ENCODE measurements around the gene LAMTOR5.
"Not testable (repeated sequence)": the region's sequence is repeated elsewhere in the genome, so short reads cannot be mapped to it uniquely, and the experiment has no call there.

The LAMTOR5 gene

DNA sequence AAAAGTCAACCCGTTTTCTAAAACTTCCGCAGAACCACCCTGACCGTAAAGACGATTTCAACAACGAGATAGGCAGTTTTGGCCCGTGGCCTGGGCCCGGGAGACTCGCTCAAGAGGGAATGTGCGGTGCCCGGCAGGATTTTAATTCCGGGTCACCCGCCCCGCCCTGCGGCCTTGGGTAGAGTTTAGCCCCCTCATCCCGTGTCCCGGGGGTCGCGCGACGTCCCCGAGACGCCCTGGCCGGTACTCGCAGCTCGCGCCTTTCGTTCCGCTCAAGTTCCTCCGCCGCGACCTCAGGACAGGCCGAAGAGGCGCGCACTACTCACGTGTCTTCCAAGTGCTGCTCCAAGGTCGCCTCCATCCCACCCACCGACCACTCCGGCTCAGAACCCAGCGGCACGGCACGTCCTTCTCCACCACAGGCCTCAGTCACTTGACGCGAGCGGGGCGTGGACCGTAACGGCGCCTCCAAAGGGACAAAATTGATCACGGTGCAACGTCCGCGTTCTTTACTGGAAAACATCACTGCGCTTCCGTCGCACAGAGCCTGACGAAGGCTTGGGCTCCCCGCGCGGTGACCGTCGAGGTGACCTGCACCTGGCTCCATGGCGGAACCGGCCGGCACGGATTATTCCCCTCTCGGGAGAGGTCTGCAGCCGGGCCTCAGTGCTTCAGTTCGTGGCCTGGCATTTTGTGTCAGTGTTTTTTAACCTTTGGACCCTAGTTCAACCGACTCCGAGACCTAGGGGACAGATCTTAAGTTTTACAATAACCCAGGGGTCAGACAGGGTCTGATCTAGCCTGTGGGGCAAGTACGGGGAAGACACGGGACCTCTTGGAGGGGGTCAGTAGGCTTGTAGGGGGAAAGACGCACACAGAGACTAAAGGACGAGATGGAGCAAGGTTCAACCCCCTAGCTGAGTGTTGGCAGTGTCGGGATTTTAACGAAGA, at the start of gene LAMTOR5:
Gene LAMTOR5, minus strand, starts transcription at position 435 of the 951 bp plus-strand sequence. Its CDS starts 74 bp downstream, at position 361.
- FAIRE-seq: no peak

DNA sequence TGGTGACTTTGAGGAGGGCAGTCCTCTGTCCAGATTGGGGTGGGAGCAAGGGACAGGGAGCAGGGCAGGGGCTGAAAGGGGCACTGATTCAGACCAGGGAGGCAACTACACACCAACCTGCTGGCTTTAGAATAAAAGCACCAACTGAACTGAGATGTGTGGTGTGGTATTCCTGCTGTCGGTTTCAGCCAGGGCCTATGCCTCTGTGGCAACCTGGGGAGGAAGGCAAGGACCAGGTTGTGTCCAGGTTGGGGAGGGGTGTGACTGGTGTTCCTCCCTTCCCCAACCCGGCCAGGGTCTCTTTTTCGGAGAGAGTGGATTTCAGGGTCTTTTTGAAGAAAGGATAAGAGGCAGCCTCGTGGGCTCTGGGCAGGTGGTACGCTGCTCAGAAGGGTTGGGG, 49.7 kb upstream of the LAMTOR5 start:
- FAIRE-seq: no peak

DNA sequence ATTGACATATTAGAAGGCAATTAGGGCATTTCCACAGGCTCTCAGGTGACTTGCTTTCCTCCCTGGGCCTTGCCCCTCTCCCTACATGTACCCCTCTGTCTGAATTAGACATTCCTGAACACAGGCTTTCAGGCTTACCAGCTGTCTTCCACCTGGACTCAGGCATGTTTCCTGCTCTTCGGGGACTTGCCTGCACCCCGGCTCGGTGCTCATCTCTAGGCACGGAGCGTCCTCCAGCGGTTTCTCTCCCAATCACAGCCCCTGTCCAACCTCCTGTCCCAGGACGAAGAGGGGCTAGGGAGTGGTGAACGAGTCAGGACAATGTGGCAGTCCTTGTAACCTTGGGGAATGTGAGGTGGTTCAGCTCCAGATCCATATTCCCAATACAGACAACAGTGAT, 47.7 kb upstream of the LAMTOR5 start:
- no peak for FAIRE-seq

DNA sequence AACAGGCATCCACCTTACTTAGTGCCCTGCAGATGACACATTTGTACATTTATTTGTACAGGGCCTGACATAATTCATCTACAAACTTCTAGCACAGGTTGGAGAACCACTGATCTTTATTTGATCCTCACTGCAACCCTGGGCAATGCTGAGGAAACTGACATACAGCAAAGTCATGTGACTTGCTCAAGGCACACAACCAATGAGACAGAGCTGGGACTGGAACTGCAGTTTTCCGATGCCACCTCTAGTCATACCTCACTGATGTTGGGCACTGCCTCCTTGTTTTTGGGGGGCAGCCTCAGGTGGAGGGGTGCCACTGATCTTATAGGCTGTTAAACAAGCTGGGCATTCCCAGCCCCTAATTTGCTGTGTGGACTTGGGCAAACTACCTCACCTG, 46.8 kb upstream of the LAMTOR5 start:
- no peak for FAIRE-seq

DNA sequence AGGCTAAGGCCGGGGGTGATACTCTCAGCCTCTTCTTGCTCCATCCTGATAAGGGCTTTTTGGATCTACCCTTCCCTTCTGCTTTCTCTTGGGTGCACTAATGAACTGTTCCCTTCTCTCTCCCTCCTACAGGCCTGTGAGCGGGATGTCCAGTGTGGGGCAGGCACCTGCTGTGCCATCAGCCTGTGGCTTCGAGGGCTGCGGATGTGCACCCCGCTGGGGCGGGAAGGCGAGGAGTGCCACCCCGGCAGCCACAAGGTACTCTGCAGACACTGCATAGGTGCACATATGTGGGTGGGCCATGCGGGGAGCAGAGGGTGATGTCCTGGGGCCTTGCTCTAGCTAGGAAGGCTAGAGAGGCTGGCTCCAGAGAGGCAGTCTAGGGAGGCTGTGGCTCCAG, 46.3 kb upstream of the LAMTOR5 start:
- FAIRE-seq: no peak

DNA sequence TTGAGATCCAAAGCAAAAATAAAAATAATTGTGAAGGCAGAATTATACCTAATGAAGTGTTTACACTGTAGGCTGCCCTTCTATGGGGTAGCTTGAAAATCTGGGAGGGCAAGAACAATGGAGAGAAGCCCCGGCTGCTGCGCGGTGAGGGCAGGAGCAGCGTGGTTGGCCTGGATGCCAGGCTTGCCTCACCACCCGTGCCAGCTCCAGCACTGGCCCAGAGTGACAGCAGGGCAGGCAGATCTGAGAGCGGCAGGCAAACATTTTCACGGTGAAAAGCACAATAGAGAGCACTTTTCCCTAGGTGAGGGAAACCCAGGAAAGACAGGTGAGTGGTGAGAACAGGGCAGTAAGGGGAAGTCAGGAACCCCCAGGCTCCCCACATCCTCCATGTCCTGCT, 44.8 kb upstream of the LAMTOR5 start:
- no peak for FAIRE-seq

DNA sequence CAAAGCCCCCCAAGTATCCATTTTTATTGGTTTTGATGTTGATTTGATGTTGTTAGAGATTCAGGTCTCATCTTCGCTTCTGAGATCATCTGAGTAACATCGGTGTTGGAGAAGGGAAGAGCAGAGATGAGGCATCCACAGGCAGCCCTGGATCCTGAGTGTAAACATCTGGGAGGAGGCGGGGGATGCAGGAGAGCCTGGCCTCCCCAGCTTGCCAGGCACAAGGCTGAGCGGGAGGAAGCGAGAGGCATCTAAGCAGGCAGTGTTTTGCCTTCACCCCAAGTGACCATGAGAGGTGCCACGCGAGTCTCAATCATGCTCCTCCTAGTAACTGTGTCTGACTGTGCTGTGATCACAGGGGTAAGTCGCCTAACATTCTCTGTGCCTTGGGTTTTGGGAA, 43.4 kb upstream of the LAMTOR5 start, which contains the start of gene PROK1:
Gene PROK1, plus strand, starts transcription at position 221 of the 400 bp plus-strand sequence. Its CDS starts 68 bp downstream, at position 289.
- FAIRE-seq: no peak

DNA sequence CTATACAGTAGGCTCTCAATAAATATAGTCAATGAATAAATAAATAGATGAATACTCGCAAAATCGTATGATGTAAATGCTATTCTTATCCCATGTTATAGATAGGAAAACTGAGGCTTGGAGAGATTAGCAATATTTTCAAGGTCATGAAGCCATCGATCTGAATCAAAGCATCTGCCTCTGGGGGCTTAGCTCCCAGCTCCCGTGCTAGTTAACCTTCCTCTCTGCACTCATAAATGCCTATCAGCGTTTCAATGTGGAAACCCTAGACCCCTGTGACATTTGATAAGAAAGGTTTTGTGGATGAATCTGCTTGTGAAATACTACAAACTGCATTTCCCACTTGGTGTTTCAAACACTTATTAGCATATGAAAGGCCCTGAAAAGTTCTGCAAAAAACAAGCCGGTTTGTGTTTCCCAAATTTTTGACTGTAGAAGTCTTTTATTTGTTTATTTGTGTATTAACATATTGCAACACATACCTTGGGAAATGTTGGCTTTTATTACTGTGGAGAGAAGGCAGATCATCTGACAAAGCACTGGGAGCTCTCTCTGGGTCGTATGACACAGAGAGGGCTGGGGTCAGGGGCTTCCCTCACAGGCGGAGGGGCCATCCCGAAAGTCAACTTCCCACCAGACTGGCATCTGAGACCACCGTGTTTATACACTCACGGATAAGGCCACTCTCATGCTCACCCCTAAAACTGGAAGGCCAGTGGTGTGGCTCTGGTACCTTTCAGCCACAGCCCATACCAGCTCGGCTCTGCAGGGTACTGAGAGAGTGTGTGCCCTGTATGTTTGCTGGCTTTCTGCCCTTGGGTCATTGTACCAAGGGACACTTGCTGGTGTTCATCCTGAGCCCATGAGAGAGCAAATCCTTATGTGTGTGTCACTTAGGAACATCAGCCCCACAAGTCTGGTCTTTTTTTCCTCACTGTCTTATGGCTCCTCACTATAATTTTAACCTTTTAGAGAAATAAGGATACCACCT, 42.5 kb upstream of the LAMTOR5 start:
- FAIRE-seq: no peak

DNA sequence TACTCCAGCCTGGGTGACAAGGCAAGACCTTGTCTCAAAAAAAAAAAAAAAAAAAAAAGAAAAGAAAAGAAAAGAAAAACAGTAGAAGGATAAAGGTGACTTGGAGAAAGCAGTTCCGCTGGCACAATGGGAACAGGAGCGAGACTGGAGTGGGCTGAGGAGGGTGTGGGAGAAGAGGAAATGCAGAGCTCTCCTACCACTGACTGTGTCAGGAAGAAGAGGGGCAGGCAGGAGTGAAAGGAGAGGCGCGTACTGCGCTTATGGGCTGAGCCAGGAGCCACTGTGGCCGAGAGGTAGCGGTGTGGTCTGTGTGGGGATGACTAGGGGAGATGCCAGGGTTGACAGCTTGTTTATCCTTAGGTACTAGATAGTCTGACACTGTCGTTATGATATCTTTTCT, 37.1 kb upstream of the LAMTOR5 start:
- no peak for FAIRE-seq

DNA sequence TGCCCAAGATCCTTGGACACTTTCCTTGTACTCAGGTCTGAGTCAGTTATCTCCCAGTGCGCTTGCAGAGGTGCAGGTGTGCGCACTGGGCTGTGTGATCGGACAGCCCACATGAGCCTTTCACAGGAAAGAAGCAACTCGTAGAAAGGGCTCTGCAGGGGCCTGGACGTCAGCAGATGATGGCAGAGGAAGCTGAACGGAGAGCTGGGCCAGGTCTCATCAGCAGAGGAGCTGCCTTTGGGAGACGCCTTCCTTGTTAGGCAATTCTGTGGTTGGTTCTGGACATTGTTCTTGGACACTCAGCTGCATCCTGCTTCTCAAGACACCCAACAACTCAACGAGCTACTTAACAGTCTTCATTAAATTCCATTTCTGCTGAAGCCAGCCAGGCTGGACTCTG, 36.0 kb upstream of the LAMTOR5 start:
- FAIRE-seq: no peak

DNA sequence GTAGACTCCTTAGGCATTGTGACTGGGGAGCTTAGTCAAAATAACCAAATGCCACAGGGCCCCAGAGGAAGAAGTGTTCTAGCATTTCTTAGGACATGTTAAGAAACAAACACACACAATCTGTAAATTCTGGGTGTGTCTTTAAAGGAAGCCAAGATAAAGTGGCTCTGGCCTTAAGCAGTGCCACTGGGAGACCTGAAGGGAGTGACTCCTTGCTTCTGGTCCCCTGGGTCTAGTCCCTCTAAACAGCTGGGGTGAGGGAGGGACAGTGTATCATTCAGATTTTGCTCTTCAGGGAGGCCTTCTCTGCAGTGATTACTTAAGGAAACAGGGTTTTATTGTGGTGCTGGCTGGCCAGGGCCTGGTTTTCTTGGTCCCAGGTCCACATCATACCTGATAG, 34.4 kb upstream of the LAMTOR5 start:
- FAIRE-seq: no peak

DNA sequence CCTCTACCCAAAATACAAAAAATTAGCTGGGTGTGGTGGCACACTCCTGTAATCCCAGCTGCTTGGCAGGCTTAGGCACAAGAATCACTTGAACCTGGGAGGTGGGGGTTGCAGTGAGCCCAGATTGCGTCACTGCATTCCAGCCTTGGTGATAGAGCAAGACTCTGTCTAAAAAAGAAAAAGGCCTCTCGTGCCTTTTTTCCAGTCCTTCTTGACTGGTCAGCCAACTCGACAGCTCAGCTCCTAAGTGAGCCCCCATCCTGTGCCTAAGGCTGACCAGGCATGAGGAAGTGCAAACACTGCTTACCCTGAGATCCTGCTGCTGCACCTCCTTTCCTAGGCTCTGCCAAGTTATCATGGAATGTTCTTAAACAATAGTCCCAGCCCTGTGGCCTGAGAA, 33.4 kb upstream of the LAMTOR5 start:
- no peak for FAIRE-seq

DNA sequence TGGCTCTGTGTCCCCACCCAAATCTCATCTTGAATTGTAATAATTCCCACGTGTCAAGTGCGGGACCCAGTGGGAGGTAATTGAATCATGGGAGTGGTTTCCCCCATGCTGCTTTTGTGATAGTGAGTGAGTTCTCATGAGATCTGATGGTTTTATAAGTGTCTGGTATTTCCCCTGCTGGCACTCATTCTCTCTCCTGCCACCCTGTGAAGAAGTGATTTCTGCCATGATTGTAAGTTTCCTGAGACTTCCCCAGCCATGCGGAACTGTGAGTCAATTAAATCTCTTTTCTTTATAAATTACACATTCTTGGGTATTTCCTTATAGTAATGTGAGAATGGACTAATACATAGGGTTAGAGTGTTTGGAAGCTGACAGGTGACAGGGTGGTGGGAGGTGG, 32.4 kb upstream of the LAMTOR5 start:
- not testable (repeated sequence) for FAIRE-seq

DNA sequence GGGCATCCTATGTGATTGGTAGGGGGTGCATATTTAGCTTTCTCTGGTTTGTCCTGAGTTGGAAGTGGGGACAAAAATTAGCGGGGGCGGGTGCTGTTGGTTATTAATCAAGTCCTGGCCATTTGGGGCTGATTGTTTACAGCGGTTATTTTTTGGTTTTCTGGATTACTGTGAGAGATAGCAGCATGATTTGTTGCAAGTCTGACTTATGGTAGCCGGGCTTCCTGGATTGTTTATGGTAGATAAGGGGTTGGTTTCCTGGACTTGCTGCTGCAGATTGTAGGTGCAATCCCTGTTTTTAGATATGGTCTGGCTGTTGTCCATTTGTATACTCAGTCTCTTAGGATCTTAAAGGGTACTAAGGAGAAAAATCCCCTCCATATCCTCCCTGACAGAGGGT, 31.4 kb upstream of the LAMTOR5 start:
- no peak for FAIRE-seq

DNA sequence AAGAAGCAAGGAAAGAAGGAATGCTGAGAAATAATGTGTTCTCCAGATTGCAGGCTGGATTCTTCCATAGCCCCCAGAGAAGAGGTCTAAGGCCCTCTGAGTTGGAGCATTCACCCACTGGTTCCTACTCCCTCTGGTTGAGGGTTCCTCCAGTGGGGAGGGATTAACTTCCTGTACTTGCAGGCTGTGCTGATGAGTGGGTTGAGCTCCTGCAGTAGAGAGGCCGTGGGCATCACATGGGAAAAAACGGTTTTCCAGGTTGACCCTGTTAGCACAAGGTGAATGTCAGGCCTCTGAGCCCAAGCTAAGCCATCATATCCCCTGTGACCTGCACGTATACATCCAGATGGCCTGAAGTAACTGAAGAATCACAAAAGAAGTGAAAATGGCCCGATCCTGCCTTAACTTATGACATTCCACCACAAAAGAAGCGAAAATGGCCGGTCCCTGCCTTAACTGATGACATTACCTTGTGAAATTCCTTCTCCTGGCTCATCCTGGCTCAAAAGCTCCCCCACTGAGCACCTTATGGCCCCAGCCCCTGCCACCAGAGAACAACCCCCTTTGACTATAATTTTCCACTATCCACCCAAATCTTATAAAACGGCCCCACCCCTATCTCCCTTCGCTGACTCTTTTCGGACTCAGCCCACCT, 30.3 kb upstream of the LAMTOR5 start:
- FAIRE-seq: not testable (repeated sequence)

DNA sequence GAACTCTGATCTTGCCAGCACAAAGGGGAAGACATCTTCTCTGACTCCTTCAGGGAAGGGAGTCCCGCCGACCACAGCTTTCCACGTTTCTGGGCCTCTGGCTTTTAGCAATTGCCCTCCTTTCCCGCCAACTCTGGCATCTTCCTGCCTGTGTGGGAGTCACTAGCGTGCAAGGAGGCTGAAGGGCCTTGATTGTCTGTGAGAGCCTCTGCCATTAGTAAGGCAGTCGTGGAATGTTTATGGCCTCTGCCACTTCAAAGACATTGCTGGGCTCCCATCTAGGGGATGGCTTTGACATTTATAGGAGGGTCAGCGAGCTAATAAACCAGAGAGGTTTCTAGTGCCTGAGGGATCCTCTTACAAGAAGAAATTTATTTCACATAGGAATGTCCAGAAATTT, 29.1 kb upstream of the LAMTOR5 start:
- FAIRE-seq: no peak

DNA sequence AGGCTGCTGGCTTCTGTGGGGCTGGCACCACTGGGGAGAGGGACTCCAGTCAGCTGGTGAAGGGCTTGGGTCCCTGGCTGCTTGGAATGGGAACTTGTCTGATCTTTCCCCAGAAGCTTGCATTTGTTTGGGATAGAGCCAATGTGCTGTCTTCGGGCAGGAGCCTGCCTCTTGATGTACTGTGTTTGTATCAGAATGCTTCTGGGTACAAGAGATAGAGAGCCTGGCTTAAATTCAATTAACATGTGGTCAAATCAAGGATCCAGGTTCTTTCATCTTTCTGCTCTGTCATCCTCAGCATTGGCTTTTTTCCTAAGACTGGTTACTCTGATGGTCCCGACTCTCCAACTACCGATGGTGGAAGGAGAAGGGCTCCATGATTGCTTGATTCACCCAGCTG, 27.5 kb upstream of the LAMTOR5 start:
- no peak for FAIRE-seq

DNA sequence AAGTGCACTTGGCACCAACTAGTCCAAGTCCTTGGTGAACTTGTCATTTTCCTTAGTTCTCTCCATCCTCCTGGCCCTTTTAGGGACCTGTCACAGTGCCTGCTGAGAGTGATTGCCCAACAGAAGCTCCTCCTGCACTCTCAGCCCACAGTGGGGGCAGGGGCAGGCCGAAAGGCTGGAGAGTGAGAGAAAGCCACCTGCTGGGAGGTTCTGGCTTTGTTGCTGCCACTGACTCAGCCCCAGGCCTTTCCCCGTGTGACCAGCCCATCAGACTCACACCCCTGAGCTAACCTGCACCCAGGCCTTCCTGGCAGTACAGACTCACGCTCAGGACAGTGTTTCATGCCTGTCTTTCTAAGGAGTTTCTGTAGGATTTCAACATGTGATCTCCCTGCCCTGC, 26.3 kb upstream of the LAMTOR5 start:
- FAIRE-seq: no peak

DNA sequence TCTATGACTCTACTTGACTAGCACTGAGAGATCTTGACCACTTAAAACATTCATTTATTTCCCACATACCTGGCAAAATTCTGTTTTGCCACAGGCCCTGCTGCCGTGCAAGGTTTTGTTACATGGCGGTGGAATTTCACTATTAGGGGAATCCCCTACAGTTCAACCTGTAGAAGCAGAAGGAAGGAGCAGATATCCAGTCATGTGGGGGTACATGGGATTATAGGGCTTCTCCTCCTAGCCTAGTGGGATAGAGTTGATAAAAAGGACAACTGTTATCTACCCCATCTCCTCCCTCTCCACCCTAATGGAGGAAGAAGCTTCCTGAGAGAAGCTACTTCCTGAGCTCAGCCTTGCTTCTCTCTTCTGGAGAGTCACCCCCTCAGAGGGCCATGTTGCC, 25.7 kb upstream of the LAMTOR5 start:
- FAIRE-seq: no peak

DNA sequence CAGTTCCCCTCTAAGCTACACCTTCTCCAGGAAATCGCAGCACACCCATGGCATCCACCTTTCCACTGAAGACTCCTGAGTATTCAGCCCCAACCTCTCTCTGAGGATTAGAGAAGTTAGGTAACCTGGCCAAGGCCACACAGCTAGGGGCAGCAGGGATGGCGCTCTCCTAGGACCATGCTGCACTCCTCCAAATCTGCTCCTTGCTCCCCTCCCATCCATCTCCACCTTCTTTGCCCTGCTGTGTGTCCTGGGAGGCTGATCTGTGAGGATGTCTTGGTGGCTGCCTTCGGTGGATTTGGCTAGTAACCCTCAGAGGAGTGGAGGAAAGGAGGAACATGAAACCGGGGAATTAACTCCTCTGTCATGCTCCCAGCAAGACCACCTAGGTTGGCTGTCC, 23.4 kb upstream of the LAMTOR5 start:
- no peak for FAIRE-seq

DNA sequence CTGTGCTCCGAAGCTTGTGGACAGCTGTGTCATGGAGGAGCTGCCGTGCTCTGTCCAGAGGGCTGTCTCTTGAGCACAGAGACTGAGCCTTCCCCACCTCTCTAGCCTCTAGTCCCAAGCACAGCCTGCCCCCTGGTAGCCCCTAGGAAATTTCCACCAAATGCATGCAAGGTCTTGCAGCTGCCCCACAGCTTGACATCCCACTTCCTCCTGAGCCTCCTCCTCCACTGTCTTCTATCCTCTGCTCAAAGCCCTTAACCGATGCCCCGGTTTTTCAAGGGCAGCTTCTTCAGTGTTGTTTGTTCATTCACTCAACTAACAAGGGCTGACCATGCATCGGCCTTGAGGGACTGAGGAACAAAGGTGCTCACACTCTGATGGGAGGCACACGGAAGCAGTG, 22.9 kb upstream of the LAMTOR5 start:
- no peak for FAIRE-seq

DNA sequence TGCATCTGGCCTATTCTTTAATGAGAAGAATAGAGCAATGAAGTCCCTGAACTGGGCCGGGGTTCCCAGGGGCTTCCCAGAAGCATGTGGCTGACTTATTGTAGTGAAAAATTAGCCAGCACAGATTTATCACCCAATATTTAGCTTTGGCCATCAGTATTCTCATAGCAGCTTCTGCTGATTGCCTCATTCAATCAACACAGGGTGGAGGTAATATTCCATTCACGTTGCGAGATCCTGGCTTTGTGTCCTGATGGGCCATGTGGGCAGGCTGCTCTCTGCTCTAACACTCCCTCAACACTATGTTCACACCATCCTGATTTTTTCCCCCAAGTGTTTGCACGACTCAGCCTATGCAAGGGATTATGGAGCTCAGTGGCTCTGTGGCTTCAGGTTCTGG, 21.5 kb upstream of the LAMTOR5 start:
- no peak for FAIRE-seq

DNA sequence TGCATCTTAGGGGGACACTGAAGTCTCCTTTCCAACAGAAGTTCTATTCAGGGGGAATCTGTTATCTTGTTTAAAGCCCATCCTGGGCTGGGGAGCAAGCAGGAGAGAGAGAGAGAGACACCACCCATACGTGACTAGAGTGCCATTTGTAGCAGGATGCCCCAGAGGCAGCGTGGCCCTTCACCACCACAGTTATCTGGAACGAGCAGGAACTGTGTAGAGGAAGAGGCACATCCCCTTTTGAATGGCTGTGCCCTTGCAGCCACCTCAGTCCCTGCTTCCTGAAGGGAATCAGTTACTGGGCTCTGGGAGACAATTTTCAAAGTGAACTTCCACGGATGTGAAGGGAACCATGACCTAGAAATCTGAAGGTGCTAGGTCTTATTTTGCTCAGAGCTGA, 19.4 kb upstream of the LAMTOR5 start:
- FAIRE-seq: no peak
